GM12875 (cell line): ENCODE data around the gene SLC10A4.

Experiments used
- H3K4me3 ChIP-seq: one replicate; pipeline ENCODE4 v1.5.1; 2011; ENCODE audit warnings: low read depth, low read length, control low read depth
- TF ChIP-seq, protein P1 (sequence below): IDR thresholded peaks from 2 replicates; pipeline ENCODE4 v1.5.1; 2011; ENCODE audit warnings: low read depth, mild to moderate bottlenecking, control low read depth, inconsistent platforms, low read length, moderate library complexity, borderline replicate concordance; ENCODE audit not compliant: insufficient read depth

The SLC10A4 gene

DNA sequence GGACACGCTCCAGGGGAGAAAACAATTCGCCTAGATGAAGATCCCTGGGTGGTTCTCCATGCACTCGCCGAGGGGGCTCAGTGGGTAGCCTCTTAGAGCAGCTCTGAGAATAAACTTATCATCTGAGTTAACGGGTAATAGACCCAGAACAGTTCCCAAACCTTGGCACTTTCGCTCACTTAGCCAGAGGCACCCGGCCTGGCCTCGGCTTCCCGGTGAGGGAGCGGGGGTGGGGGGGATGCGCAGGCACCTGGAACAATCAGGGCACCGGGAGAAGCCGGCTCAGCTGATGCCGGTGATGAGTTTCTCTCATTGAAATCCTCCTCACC is 6.5 kb downstream of the SLC10A4 start:
- TF ChIP-seq, protein P1, sequence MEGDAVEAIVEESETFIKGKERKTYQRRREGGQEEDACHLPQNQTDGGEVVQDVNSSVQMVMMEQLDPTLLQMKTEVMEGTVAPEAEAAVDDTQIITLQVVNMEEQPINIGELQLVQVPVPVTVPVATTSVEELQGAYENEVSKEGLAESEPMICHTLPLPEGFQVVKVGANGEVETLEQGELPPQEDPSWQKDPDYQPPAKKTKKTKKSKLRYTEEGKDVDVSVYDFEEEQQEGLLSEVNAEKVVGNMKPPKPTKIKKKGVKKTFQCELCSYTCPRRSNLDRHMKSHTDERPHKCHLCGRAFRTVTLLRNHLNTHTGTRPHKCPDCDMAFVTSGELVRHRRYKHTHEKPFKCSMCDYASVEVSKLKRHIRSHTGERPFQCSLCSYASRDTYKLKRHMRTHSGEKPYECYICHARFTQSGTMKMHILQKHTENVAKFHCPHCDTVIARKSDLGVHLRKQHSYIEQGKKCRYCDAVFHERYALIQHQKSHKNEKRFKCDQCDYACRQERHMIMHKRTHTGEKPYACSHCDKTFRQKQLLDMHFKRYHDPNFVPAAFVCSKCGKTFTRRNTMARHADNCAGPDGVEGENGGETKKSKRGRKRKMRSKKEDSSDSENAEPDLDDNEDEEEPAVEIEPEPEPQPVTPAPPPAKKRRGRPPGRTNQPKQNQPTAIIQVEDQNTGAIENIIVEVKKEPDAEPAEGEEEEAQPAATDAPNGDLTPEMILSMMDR: no peak
- no peak overlapping the region for H3K4me3 ChIP-seq

- H3K4me3 ChIP-seq: peak within 1 kb of the TSS; percentile 29
- TF ChIP-seq, protein P1: no peak
These were observed 7.0 kb downstream of the SLC10A4 start, which contains the start of gene ZAR1 for GRCh38 chr4:48490012-48490679. Gene ZAR1, plus strand, starts transcription at chr4:48490252. Its CDS starts 40 bp downstream, at chr4:48490292.

DNA sequence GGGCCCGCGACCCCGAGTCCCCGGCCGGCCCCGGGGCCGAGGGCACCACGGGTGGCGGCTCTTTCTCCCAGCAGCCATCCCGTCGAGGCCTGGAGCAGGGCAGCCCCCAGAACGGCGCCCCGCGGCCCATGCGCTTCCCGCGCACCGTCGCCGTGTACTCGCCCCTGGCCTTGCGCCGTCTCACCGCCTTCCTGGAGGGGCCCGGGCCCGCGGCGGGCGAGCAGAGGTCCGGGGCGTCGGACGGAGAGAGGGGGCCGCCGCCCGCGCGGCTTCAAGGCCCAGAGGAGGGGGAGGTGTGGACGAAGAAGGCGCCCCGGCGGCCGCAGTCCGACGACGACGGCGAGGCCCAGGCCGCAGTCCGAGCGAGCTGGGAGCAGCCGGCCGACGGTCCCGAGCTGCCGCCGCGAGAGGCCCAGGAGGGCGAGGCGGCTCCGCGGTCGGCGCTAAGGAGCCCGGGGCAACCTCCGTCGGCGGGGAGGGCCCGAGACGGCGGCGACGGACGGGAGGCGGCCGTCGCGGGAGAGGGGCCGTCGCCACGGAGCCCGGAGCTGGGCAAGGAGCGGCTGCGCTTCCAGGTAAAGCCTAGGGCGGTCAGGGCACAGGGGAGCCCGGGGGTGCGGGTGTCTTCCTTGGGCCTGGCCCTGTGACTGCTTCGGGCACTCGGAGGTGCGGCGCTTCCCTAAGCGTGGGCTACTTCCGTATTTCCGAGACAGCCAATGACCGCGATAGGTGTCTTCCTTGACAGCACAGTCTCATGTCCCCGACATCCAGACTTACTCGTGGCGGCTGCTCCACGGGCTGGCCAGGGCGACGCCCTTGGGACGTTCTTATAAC is 7.8 kb downstream of the SLC10A4 start:
- no peak overlapping the region for H3K4me3 ChIP-seq
- TF ChIP-seq, protein P1: no peak

DNA sequence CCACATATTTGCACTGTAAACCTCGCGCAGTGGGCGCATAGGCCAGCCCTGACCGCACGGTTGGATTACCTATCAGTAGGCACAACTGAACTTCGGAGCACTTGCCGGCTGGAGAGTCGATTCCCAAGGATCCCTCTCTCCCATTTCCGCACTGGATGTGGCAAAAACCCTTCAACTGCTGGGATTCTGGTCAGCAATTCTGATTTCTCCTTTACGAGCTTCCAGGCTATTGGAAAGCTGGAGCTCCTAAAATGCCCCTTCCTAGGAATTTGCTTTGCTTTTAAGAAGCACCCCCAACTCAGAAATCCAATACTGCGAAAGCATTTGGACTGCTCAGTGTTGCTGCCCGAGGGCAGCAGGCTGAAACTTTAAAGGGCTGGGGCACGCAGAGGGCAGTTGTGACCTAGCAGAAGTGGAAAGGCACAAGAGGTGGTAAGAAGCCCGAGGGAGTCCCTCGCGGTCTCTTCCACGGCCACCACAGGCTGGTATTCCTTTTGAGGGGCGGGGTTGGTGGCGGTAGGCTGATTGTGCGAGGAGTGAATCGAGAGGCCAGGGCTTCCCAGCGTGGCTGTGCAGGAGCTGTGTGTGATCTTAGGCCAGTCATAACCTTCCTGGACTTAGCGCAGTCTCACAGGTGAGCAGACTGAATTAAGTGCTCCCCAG is 8.5 kb downstream of the SLC10A4 start:
- TF ChIP-seq, protein P1: no peak
- no peak overlapping the region for H3K4me3 ChIP-seq

GRCh38 chr4:48493452-48494100 is 10.4 kb downstream of the SLC10A4 start:
- TF ChIP-seq, protein P1: no peak
- no peak overlapping the region for H3K4me3 ChIP-seq

- no peak overlapping the region for H3K4me3 ChIP-seq
- TF ChIP-seq, protein P1: no peak
These were observed 12.8 kb downstream of the SLC10A4 start for GRCh38 chr4:48495941-48496340.
